Stimulated activated effector memory CD8-positive, alpha-beta T cell treated with anti-CD3 and anti-CD28 coated beads, Interleukin-12 subunit alpha, Interleukin-12 subunit beta, amount 100 ng/mL, for 72 hours (primary cell): ENCODE data around the gene ANTXR1.

ENCODE experiments used
- ATAC-seq: fragments of 150-1000 bp; cut with Tn5 transposase; 2 replicates; pipeline ENCODE4 v1.10.0; 2021
- DNase-seq, 2 donors: peaks; one replicate each; pipeline ENCODE4 v3.0.0; 2021 to 2022; ENCODE audit warnings: low spot score in 2 of 2
- H3K27ac Mint-ChIP-seq: one replicate; pipeline ENCODE4 v1.8.0; 2022; ENCODE audit warnings: mild to moderate bottlenecking, mixed read lengths
- H3K36me3 Mint-ChIP-seq: one replicate; pipeline ENCODE4 v1.8.0; 2022; ENCODE audit warnings: mild to moderate bottlenecking, mixed read lengths
- H3K4me1 Mint-ChIP-seq: one replicate; pipeline ENCODE4 v1.8.0; 2022; ENCODE audit warnings: mixed read lengths
- H3K4me3 Mint-ChIP-seq: one replicate; pipeline ENCODE4 v1.8.0; 2022; ENCODE audit warnings: mild to moderate bottlenecking, mixed read lengths
- H3K9me3 Mint-ChIP-seq: one replicate; pipeline ENCODE4 v1.8.0; 2022; ENCODE audit warnings: mixed read lengths

The ANTXR1 gene

GRCh38 chr2:69041214-69041613 lies 28.2 kb downstream of the ANTXR1 start:
- Mint-ChIP-seq H3K9me3 (no peaks in the 10 kb centered on the region), H3K36me3 (no peaks in the 10 kb centered on the region), H3K27ac (no peak overlapping the region), H3K4me1 (no peaks in the 10 kb centered on the region), H3K4me3 (no peak overlapping the region)
- no peak for DNase-seq
- no peak for ATAC-seq

DNA sequence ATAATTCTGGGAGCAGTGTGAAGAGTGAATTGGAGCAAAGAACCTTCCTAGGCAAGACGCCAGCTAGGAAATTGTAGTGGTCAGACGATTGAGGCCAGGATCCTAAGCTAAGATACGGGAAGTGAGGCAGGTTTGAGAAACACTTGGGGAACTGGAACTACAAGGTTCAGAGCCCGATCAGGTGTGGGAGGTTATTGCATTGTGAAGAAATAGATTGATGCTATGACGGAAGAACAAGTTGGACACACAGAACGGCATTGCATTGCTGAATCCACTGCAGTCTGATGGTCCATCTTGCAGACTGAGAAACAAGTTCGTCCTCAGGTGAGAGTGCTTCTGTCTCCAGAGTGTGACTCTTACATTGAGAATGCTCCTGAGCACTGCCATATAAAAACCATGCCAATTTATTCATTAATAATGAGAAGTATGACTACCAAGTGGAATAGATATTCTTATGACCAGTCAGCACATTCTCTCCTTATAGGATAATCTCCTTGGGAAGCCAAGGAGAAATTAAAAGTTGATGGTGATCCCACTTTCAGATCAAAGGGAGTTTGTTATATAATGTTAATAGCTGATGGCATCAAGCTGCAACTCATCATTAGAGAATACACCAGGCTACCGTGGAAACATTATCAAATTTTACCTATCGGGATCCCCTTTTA lies 30.9 kb downstream of the ANTXR1 start:
- no peaks in the 10 kb centered on the region for H3K36me3 Mint-ChIP-seq
- H3K9me3 Mint-ChIP-seq, result no peaks in the 10 kb centered on the region
- no peak overlapping the region for H3K4me3 Mint-ChIP-seq
- no peak for ATAC-seq
- DNase-seq, result no peak
- no peaks in the 10 kb centered on the region for H3K4me1 Mint-ChIP-seq
- no peak overlapping the region for H3K27ac Mint-ChIP-seq

GRCh38 chr2:69046221-69046662 lies 33.3 kb downstream of the ANTXR1 start:
- Mint-ChIP-seq H3K27ac (no peak overlapping the region), H3K4me3 (no peak overlapping the region), H3K4me1 (no peaks in the 10 kb centered on the region), H3K9me3 (no peaks in the 10 kb centered on the region), H3K36me3 (no peaks in the 10 kb centered on the region)
- ATAC-seq, result no peak
- no peak for DNase-seq

DNA sequence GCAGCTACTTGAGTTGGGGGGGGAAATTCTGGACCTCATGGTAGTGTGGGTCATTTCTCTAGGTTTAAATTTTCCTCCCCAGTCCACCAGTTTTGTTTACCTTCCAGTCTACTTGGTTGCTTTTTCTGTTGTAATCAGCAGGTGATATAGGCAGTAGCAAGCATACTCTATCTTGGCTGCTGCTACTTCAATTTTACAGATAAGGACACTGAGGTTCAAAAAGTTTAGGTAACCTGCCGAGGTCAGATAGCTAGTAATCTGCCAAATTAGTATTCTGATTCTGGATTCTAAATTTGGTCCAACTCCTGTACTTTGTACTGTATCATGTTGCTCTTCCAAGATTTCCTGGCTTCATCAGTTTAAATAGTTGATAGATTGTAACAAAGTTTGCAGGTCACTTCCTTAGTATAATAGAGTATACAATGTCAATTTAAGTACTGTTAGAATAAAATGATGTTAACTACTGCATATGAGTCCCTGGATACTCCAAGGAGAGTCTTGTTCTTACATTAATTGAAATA lies 34.7 kb downstream of the ANTXR1 start:
- H3K4me1 Mint-ChIP-seq, result no peaks in the 10 kb centered on the region
- no peaks in the 10 kb centered on the region for H3K9me3 Mint-ChIP-seq
- no peak overlapping the region for H3K4me3 Mint-ChIP-seq
- H3K36me3 Mint-ChIP-seq, result no peaks in the 10 kb centered on the region
- H3K27ac Mint-ChIP-seq, result no peak overlapping the region
- ATAC-seq (no peak), DNase-seq (no peak)

DNA sequence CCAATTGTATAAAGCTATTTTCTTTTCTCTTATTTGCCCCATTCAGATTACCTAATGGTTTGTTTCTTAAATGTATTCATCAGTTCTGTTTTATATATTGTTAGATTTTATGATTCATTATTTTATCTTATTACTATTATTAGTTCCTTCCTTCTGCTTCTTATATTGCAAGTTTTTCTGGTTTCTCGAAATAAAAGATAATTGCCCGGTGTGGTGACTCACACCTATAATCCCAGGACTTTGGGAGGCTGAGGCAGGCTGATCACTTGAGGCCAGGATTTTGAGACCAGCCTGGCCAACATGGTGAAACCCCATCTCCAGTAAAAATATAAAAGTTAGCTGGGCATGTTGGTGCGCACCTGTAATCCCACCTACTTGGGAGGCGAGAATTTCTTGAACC lies 37.8 kb downstream of the ANTXR1 start:
- Mint-ChIP-seq H3K36me3 (no peaks in the 10 kb centered on the region), H3K27ac (no peak overlapping the region), H3K9me3 (no peaks in the 10 kb centered on the region), H3K4me3 (no peak overlapping the region), H3K4me1 (peaks cover 7% of the 10 kb centered on the region)
- DNase-seq (no peak), ATAC-seq (no peak)

- DNase-seq, result no peak
These were observed 40.5 kb downstream of the ANTXR1 start for GRCh38 chr2:69053416-69053965.

GRCh38 chr2:69054431-69054830 lies 41.5 kb downstream of the ANTXR1 start:
- ATAC-seq, result peak; percentile 100
- H3K4me3 Mint-ChIP-seq, result no peak overlapping the region
- no peaks in the 10 kb centered on the region for H3K9me3 Mint-ChIP-seq
- peaks cover 7% of the 10 kb centered on the region for H3K4me1 Mint-ChIP-seq
- no peak overlapping the region for H3K27ac Mint-ChIP-seq
- DNase-seq, result peak in 1 of 2 donors; percentile 64
- H3K36me3 Mint-ChIP-seq, result no peaks in the 10 kb centered on the region

More at GRCh38 chr2:69053416-69053965, 40.5 kb downstream of the ANTXR1 start:
- H3K4me1 Mint-ChIP-seq, result peaks cover 7% of the 10 kb centered on the region
- ATAC-seq, result no peak
- H3K27ac Mint-ChIP-seq, result no peak overlapping the region
- H3K36me3 Mint-ChIP-seq, result no peaks in the 10 kb centered on the region
- no peaks in the 10 kb centered on the region for H3K9me3 Mint-ChIP-seq
- H3K4me3 Mint-ChIP-seq, result no peak overlapping the region

- H3K36me3 Mint-ChIP-seq, result no peaks in the 10 kb centered on the region
- no peak overlapping the region for H3K27ac Mint-ChIP-seq
- H3K4me1 Mint-ChIP-seq, result peaks cover 7% of the 10 kb centered on the region
- H3K9me3 Mint-ChIP-seq, result no peaks in the 10 kb centered on the region
- no peak overlapping the region for H3K4me3 Mint-ChIP-seq
- DNase-seq, result no peak
- no peak for ATAC-seq
These were observed 42.9 kb downstream of the ANTXR1 start for GRCh38 chr2:69055688-69056470.

DNA sequence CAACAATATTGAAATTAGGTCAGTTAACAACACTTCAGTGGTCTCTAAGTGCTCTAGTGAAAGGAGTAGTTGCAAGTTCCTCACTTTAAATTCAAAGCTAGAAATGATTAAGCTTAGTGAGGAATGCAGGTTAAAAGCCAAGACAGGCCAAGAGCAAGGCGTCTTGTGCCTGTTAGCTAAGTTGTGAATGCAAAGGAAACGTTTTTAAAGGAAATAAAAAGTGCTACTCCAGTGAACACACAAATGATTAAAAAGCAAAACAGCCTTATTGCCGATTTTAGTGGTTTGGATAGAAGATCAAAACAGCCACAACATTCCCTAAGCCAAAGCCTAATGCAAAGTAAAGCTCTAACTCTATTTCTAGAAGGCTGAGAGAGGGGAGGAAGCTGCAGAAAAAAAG lies 44.7 kb downstream of the ANTXR1 start:
- H3K36me3 Mint-ChIP-seq, result no peaks in the 10 kb centered on the region
- H3K27ac Mint-ChIP-seq, result no peak overlapping the region

GRCh38 chr2:69059731-69060290 lies 46.8 kb downstream of the ANTXR1 start:
- DNase-seq (no peak), ATAC-seq (no peak)
- Mint-ChIP-seq H3K27ac (no peak overlapping the region), H3K9me3 (peaks cover 3% of the 10 kb centered on the region), H3K4me3 (no peak overlapping the region), H3K4me1 (peaks cover 1% of the 10 kb centered on the region), H3K36me3 (no peaks in the 10 kb centered on the region)

More for the DNA sequence above, 44.7 kb downstream of the ANTXR1 start:
- H3K9me3 Mint-ChIP-seq, result no peaks in the 10 kb centered on the region
- ATAC-seq (no peak), DNase-seq (no peak)
- peaks cover 7% of the 10 kb centered on the region for H3K4me1 Mint-ChIP-seq
- no peak overlapping the region for H3K4me3 Mint-ChIP-seq

GRCh38 chr2:69060938-69061501 lies 48.0 kb downstream of the ANTXR1 start:
- H3K36me3 Mint-ChIP-seq, result no peaks in the 10 kb centered on the region
- H3K4me1 Mint-ChIP-seq, result no peaks in the 10 kb centered on the region
- no peak overlapping the region for H3K4me3 Mint-ChIP-seq
- H3K27ac Mint-ChIP-seq, result no peak overlapping the region
- DNase-seq (no peak), ATAC-seq (no peak)
- H3K9me3 Mint-ChIP-seq, result peaks cover 4% of the 10 kb centered on the region

GRCh38 chr2:69061525-69061924 lies 48.5 kb downstream of the ANTXR1 start:
- DNase-seq, result no peak
- H3K4me1 Mint-ChIP-seq, result no peaks in the 10 kb centered on the region
- no peak overlapping the region for H3K27ac Mint-ChIP-seq
- H3K36me3 Mint-ChIP-seq, result no peaks in the 10 kb centered on the region
- H3K4me3 Mint-ChIP-seq, result no peak overlapping the region
- H3K9me3 Mint-ChIP-seq, result peaks cover 4% of the 10 kb centered on the region
- no peak for ATAC-seq

DNA sequence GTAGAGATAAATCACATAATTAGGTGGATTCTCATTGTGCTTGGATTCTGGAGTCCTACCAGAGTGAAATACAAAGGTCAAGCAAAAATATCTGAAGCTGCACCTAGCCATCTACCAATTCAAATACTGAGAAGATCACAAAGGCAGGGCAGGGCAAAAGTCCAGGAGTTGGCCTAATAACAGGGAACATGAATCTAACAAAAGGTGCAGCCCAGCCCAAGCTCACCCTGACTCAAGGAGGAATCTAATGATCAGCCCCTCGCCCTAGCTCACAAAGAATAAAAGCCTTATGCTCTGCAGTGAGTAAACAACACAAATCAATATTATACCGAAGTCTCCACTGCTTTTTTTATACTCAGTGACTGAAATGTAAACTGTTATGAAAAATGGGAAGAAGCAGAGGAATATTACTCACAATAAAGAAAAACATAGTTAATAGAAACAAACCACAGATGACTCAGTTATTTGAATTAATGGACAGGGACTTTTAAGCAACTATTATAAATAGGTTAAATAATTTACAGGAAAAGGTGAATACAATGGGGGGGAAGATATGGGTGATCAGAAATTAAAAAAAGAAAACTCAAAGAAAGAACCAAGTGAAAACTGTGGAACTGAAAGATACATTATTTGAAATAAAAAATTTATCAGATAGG lies 49.5 kb downstream of the ANTXR1 start:
- Mint-ChIP-seq H3K9me3 (peaks cover 4% of the 10 kb centered on the region), H3K27ac (no peak overlapping the region), H3K4me3 (no peak overlapping the region), H3K4me1 (no peaks in the 10 kb centered on the region), H3K36me3 (no peaks in the 10 kb centered on the region)
- DNase-seq (no peak), ATAC-seq (no peak)

DNA sequence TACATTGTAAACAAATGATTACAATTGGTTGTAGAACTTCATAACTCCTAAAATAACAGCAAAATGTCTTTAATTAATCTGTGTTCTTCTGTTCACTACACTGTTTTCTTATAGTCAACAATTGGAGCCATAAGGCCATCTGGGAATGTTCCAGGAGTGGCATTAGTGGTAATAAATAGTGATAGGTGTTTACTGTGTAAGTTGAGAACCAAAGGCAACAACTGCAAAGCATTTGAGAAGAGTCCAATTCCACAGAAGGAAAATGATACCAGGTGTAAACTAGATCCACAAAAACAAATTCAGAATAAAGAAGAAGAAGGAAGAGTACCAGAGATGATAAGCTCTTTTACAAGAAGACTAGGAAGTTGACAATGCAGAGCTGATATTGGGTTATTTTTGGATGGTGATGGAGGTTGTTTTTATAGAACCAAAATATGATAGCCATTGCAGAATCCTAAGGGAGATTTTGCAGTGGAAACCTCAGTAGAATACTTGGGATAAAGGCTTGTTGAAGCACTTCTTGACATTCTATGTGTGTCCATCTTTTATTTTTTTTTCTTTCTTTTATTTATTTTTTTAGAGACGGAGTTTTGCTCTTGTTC lies 52.9 kb downstream of the ANTXR1 start:
- Mint-ChIP-seq H3K9me3 (peaks cover 4% of the 10 kb centered on the region), H3K4me3 (no peak overlapping the region), H3K4me1 (no peaks in the 10 kb centered on the region), H3K27ac (no peak overlapping the region), H3K36me3 (no peaks in the 10 kb centered on the region)
- ATAC-seq (no peak), DNase-seq (no peak)
